HepG2 (cell line): ENCODE results near the gene AGAP1. TPM values are rescaled to one million over a fixed set of nuclear protein-coding genes. Genes with fewer than 3 reads are reported as not detected.

Source experiments
- ARNT2 ChIP-seq: sonication (generic); formaldehyde crosslinking; IDR thresholded peaks from 2 replicates; pipeline ENCODE4 v1.8.0; 2022; ENCODE audit warnings: mild to moderate bottlenecking, low read depth, missing genetic modification reagents, moderate library complexity
- CENPX ChIP-seq: sonication (generic); formaldehyde crosslinking; IDR thresholded peaks from 2 replicates; pipeline ENCODE4 v1.9.0; 2021; ENCODE audit warnings: mild to moderate bottlenecking, missing genetic modification reagents, moderate library complexity
- NFYC ChIP-seq: IDR thresholded peaks from 2 replicates; pipeline ENCODE4 v1.6.1; 2016; ENCODE audit warnings: missing genetic modification reagents, missing compliant biosample characterization
- POLR2AphosphoS2 ChIP-seq: IDR thresholded peaks from 2 replicates; pipeline ENCODE4 v1.6.1; 2011; ENCODE audit warnings: low read depth, low read length, improper control_type of control experiment
- PRMT3 ChIP-seq: sonication (generic); formaldehyde crosslinking; IDR thresholded peaks from 2 replicates; pipeline ENCODE4 v1.8.1; 2022; ENCODE audit warnings: low read depth, mild to moderate bottlenecking, moderate library complexity, missing genetic modification reagents, borderline replicate concordance
- RARA ChIP-seq: IDR thresholded peaks from 2 replicates; pipeline ENCODE4 v1.6.1; 2016; ENCODE audit warnings: missing genetic modification reagents, missing compliant biosample characterization
- SMAD9 ChIP-seq: sonication (generic); formaldehyde crosslinking; IDR thresholded peaks from 2 replicates; pipeline ENCODE4 v1.5.1; 2020; ENCODE audit warnings: mild to moderate bottlenecking, missing genetic modification reagents
- SOX5 ChIP-seq: IDR thresholded peaks from 2 replicates; pipeline ENCODE4 v1.6.1; 2016; ENCODE audit warnings: borderline replicate concordance
- ZNF264 ChIP-seq: sonication (generic); formaldehyde crosslinking; IDR thresholded peaks from 2 replicates; pipeline ENCODE4 v1.4.0; 2020; ENCODE audit warnings: missing genetic modification reagents
- ZNF891 ChIP-seq: sonication (generic); formaldehyde crosslinking; IDR thresholded peaks from 2 replicates; pipeline ENCODE4 v1.5.0; 2020; ENCODE audit warnings: mild to moderate bottlenecking, missing genetic modification reagents
- polyA plus RNA-seq, 8 experiments: library from polyadenylated mRNA; depleted of rRNA in 3 of 8; stranded (reverse) in 7 of 8; unstranded in 1 of 8; fragments of >200 nt; fragmentation: Illumina TruSeq in 4 of 8; extraction: Trizol in 4 of 8; gene quantifications; 2 replicates each; pipeline versions ENCODE4 v1.2.1 to v1.2.3, GENCODE V29; 2011 to 2016; ENCODE audit warnings: low read depth in 4 of 8, missing spikeins in 1 of 8, mixed read lengths in 1 of 8; ENCODE audit not compliant: insufficient read depth in 1 of 8
- total RNA-seq, 5 experiments: library from RNA; depleted of rRNA; stranded (reverse); fragments of >200 nt; fragmentation: Illumina TruSeq; extraction: Trizol; gene quantifications; 2 replicates each; pipeline ENCODE4 v1.2.3, GENCODE V29; 2016; ENCODE audit warnings: low read depth in 1 of 5
- TF ChIP-seq, protein P1 (sequence below): sonication (generic); formaldehyde crosslinking; IDR thresholded peaks from 2 replicates; pipeline ENCODE4 v1.4.0; 2020; ENCODE audit warnings: missing genetic modification reagents, borderline replicate concordance
- TF ChIP-seq, protein P2 (sequence below): sonication (generic); formaldehyde crosslinking; IDR thresholded peaks from 2 replicates; pipeline ENCODE4 v1.5.1; 2020; ENCODE audit warnings: missing genetic modification reagents, mild to moderate bottlenecking, borderline replicate concordance

AGAP1 gene
- total and polyA plus RNA-seq, 2 of the 13 experiments (the other 11 are each of a cell fraction or from before 2014, with no cell fraction given): 21.2 to 32.7 TPM

DNA sequence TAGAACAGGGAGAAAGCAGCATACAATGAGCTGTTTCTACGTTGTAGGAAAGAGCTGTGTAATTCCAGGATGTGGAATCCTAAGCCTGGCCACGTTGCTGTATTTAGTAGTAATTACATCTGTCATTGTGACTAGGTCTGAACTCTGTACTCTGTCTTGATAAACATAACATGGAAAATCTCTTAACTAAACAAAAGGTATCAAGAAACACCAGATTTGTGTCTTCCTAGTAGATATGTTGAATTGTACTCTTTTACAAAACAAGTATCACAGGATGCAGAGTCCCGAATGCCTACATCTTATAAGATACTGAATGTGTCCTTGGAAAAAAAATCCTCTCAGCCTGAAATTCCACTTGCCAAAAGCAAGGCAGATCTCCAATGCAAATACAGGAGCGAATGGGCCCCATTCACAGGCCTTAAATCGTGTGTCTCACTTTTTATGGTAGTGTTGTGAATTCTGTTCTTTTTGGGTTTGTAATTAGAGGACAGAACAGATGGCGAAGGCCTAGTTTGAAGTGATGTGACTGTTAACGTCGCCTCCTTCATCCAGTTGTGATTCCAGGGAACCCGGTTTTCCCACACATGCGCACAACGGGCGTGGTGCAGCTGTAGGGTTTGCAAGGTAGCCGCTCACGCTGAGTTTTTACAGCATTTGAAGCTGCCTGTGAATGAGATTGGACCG, 427.8 kb downstream of the AGAP1 start (continued):
- no peak for TF ChIP-seq PRMT3 (CRISPR knock-in tag)
- TF ChIP-seq CENPX (CRISPR knock-in tag): no peak
- TF ChIP-seq, protein P1, sequence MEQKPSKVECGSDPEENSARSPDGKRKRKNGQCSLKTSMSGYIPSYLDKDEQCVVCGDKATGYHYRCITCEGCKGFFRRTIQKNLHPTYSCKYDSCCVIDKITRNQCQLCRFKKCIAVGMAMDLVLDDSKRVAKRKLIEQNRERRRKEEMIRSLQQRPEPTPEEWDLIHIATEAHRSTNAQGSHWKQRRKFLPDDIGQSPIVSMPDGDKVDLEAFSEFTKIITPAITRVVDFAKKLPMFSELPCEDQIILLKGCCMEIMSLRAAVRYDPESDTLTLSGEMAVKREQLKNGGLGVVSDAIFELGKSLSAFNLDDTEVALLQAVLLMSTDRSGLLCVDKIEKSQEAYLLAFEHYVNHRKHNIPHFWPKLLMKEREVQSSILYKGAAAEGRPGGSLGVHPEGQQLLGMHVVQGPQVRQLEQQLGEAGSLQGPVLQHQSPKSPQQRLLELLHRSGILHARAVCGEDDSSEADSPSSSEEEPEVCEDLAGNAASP (CRISPR knock-in tag): 0 out of 2 replicates have a peak, but pooled peaks have one; percentile 39
- TF ChIP-seq ZNF264 (CRISPR knock-in tag): no peak
- TF ChIP-seq ZNF891 (CRISPR knock-in tag): no peak
- TF ChIP-seq SOX5 (CRISPR knock-in tag): peak; percentile 75
- TF ChIP-seq SMAD9 (CRISPR knock-in tag): no peak
- TF ChIP-seq POLR2AphosphoS2: no peak
- TF ChIP-seq NFYC: no peak
- TF ChIP-seq, protein P2, sequence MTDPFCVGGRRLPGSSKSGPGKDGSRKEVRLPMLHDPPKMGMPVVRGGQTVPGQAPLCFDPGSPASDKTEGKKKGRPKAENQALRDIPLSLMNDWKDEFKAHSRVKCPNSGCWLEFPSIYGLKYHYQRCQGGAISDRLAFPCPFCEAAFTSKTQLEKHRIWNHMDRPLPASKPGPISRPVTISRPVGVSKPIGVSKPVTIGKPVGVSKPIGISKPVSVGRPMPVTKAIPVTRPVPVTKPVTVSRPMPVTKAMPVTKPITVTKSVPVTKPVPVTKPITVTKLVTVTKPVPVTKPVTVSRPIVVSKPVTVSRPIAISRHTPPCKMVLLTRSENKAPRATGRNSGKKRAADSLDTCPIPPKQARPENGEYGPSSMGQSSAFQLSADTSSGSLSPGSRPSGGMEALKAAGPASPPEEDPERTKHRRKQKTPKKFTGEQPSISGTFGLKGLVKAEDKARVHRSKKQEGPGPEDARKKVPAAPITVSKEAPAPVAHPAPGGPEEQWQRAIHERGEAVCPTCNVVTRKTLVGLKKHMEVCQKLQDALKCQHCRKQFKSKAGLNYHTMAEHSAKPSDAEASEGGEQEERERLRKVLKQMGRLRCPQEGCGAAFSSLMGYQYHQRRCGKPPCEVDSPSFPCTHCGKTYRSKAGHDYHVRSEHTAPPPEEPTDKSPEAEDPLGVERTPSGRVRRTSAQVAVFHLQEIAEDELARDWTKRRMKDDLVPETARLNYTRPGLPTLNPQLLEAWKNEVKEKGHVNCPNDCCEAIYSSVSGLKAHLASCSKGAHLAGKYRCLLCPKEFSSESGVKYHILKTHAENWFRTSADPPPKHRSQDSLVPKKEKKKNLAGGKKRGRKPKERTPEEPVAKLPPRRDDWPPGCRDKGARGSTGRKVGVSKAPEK: no peak
- no peak; the same call in 1 of the 2 replicates for TF ChIP-seq RARA
- TF ChIP-seq ARNT2 (CRISPR knock-in tag): no peak
